Keratinocyte (primary cell): ENCODE data around the gene NT5DC1. TPM values are rescaled to one million over a fixed set of nuclear protein-coding genes. Genes with fewer than 3 reads are reported as not detected.

Experiments
- DNase-seq: peaks from one replicate; pipeline ENCODE4 v3.0.0-alpha.2; 2011; ENCODE audit warnings: low read depth, missing footprints, low spot score
- FAIRE-seq: peaks from 2 replicates; lab custom pipeline; 2011; peaks lifted over from hg19 to GRCh38; lab: Jason Lieb, UNC
- H2AFZ ChIP-seq: 2 replicates; pipeline ENCODE4 v1.6.0; 2012; ENCODE audit warnings: low read length, control low read depth, inconsistent platforms; ENCODE audit not compliant: control insufficient read depth
- H3K27ac ChIP-seq: 2 replicates; pipeline ENCODE4 v1.5.1; 2011; ENCODE audit warnings: low read length; ENCODE audit not compliant: control insufficient read depth, insufficient read depth
- H3K27me3 ChIP-seq: 3 replicates; pipeline ENCODE4 v1.6.0; 2011; ENCODE audit warnings: low read length; ENCODE audit not compliant: control insufficient read depth, insufficient read depth; ENCODE audit errors: extremely low read depth
- H3K36me3 ChIP-seq, 2 experiments: 2 replicates in 1 of 2; 3 replicates in 1 of 2; pipeline ENCODE4 v1.5.1; 2011; ENCODE audit warnings: low read length in 2 of 2, mild to moderate bottlenecking in 1 of 2; ENCODE audit not compliant: control insufficient read depth in 2 of 2, insufficient read depth in 2 of 2; ENCODE audit errors: extremely low read depth in 1 of 2
- H3K4me1 ChIP-seq: 3 replicates; pipeline ENCODE4 v1.5.1; 2011; ENCODE audit warnings: low read length; ENCODE audit not compliant: control insufficient read depth, insufficient read depth; ENCODE audit errors: extremely low read depth
- H3K4me2 ChIP-seq: 3 replicates; pipeline ENCODE4 v1.6.0; 2011; ENCODE audit warnings: low read depth, low read length; ENCODE audit not compliant: control insufficient read depth, insufficient read depth; ENCODE audit errors: extremely low read depth
- H3K4me3 ChIP-seq, 3 experiments: fragments of 200-600 bp in 1 of 3; sonication (generic) in 1 of 3; 2 replicates in 2 of 3; 3 replicates in 1 of 3; pipeline ENCODE4 v1.5.1; 2011 to 2016; ENCODE audit warnings: low read length in 3 of 3, mild to moderate bottlenecking in 3 of 3, control low read depth in 2 of 3, inconsistent platforms in 1 of 3, low read depth in 1 of 3, mixed read lengths in 1 of 3, mixed run types in 1 of 3, moderate library complexity in 1 of 3; ENCODE audit not compliant: control insufficient read depth in 2 of 3, insufficient read depth in 2 of 3; ENCODE audit errors: extremely low read depth in 1 of 3
- H3K79me2 ChIP-seq: 2 replicates; pipeline ENCODE4 v1.6.0; 2012; ENCODE audit warnings: low read length; ENCODE audit not compliant: control insufficient read depth, insufficient read depth
- H3K9ac ChIP-seq: 3 replicates; pipeline ENCODE4 v1.6.0; 2011; ENCODE audit warnings: low read length; ENCODE audit not compliant: control insufficient read depth, insufficient read depth; ENCODE audit errors: extremely low read depth
- H3K9me1 ChIP-seq: 3 replicates; pipeline ENCODE4 v1.6.0; 2011; ENCODE audit warnings: low read length; ENCODE audit not compliant: control insufficient read depth, insufficient read depth; ENCODE audit errors: extremely low read depth
- H3K9me3 ChIP-seq: 2 replicates; pipeline ENCODE4 v1.5.1; 2012; ENCODE audit warnings: low read depth, low read length; ENCODE audit not compliant: control insufficient read depth
- H4K20me1 ChIP-seq: 3 replicates; pipeline ENCODE4 v1.6.0; 2011; ENCODE audit warnings: low read length; ENCODE audit not compliant: control insufficient read depth, insufficient read depth; ENCODE audit errors: extremely low read depth
- EZH2 ChIP-seq: IDR thresholded peaks from one replicate; pipeline ENCODE4 v1.6.1; 2012; ENCODE audit warnings: inconsistent platforms, mild to moderate bottlenecking, low read length, moderate library complexity
- dilution Hi-C: fragments of 300-500 bp; cut with MboI; formaldehyde crosslinking; loops from one replicate; pipeline ENCODE4 v1.7.0; 2020; ENCODE audit warnings: low sequenced_read_pairs; ENCODE audit not compliant: extremely low pct_ligation_motif_present
- polyA plus RNA-seq, 5 experiments: library from polyadenylated mRNA; depleted of rRNA in 3 of 5; stranded (reverse) in 3 of 5; stranded (forward) in 1 of 5; unstranded in 1 of 5; fragments of >200 nt; gene quantifications; 1 replicate in 1 of 5; 2 replicates in 3 of 5; 3 replicates in 1 of 5; pipeline versions ENCODE4 v1.2.1 to v1.2.3, GENCODE V29; 2011 to 2012; ENCODE audit warnings: missing spikeins in 2 of 5, low read depth in 1 of 5, low replicate concordance in 1 of 5
- TF ChIP-seq, protein P1 (sequence below), 3 experiments: IDR thresholded peaks in 1 of 3; conservative IDR thresholded peaks in 1 of 3; optimal IDR thresholded peaks in 1 of 3; 2 replicates in 2 of 3; 3 replicates in 1 of 3; pipeline versions ENCODE3 to v1.5.1; 2011; ENCODE audit warnings: low read length in 3 of 3, mild to moderate bottlenecking in 3 of 3, moderate library complexity in 2 of 3, control low read depth in 1 of 3, inconsistent platforms in 1 of 3; ENCODE audit not compliant: insufficient read depth in 2 of 3; ENCODE audit errors: extremely low read depth in 1 of 3

The NT5DC1 gene
- polyA plus RNA-seq, 1 donor (not counting 4 experiments of a cell fraction or from before 2014, with no cell fraction given): 31.2 TPM

DNA sequence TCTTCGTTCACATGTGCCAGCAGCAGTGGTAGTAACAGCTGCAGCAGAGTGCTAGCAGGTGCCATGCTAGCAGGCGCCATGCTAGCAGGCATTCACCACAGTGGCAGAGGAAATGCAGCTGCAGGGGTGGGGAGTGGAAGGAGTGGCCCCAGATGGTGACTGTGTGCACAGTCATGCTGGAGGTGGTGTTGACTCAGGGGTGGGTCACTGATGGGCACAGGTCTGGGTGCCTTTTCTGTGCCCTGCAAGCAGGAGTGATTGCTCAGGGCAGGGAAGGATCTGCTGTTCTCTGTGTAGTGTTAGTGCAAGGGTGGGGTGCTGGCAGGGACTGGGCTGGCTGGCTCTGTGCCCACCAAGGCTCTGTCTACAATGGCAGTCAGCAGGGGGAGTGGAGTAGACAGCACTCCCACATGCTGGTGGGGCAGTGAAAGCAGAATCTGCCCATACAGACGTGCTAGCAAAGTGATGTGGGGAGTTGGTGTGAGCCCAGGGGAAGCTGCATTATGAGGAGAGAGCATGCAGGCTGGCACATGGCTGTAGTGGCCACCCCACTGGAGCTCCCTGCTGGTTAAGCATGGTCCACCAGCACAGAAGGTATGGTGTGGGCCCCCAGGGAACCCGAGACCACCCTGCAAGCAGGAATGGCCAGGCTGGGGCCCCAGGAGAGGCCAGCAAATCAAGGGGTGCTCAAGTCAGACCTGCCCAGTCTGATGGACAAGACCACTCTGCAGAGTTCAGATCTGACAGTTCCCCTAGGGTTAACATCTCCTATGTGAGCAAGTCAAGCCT, 164.6 kb downstream of the NT5DC1 start:
- no peaks in the 10 kb centered on the region for H3K9me3 ChIP-seq
- dilution Hi-C loops: no loop called here
- H3K27ac ChIP-seq: peak overlapping the region; percentile 34
- no peak overlapping the region for H3K9ac ChIP-seq
- no peak overlapping the region for H2AFZ ChIP-seq
- no peaks in the 10 kb centered on the region for H3K9me1 ChIP-seq
- peak overlapping the region; percentile 58 for H3K4me2 ChIP-seq
- peak; percentile 75 for DNase-seq
- no peaks in the 10 kb centered on the region for H3K79me2 ChIP-seq
- peaks cover 18% of the 10 kb centered on the region for H3K4me1 ChIP-seq
- H3K4me3 ChIP-seq: no peak overlapping the region
- no peaks in the 10 kb centered on the region for H3K27me3 ChIP-seq
- no peak for TF ChIP-seq EZH2
- TF ChIP-seq, protein P1, sequence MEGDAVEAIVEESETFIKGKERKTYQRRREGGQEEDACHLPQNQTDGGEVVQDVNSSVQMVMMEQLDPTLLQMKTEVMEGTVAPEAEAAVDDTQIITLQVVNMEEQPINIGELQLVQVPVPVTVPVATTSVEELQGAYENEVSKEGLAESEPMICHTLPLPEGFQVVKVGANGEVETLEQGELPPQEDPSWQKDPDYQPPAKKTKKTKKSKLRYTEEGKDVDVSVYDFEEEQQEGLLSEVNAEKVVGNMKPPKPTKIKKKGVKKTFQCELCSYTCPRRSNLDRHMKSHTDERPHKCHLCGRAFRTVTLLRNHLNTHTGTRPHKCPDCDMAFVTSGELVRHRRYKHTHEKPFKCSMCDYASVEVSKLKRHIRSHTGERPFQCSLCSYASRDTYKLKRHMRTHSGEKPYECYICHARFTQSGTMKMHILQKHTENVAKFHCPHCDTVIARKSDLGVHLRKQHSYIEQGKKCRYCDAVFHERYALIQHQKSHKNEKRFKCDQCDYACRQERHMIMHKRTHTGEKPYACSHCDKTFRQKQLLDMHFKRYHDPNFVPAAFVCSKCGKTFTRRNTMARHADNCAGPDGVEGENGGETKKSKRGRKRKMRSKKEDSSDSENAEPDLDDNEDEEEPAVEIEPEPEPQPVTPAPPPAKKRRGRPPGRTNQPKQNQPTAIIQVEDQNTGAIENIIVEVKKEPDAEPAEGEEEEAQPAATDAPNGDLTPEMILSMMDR (optimal IDR thresholded peaks at IDR 0.05 in 1 of 3, IDR thresholded peaks at IDR 0.05 in 1 of 3, conservative IDR thresholded peaks at IDR 0.05 in 1 of 3; ENCODE audit: extremely low read depth in 1 of 3, insufficient read depth in 2 of 3, low read length in 3 of 3): no peak
- H4K20me1 ChIP-seq: no peaks in the 10 kb centered on the region
- FAIRE-seq: peak; percentile 86
- peaks cover 0 to 6% of the 10 kb centered on the region in 2 experiments for H3K36me3 ChIP-seq

DNA sequence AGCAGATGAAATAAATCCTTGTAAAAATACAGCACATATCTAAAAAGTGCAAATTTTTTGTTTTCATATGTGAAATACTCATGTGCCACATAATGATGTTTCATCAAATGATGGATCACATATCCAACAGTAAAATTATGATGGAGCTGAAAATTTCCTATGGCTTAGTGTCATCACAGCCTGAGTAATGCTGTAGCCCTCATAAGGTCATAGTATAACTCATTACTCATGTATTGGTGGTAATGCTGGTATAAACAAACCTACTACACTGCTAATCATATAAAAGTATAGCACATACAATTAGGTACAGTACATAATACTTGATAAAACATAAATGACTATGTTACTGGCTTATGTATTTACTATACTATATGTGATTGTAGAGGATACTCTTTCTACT, 166.2 kb downstream of the NT5DC1 start:
- Histone ChIP-seq H3K9me3 (no peaks in the 10 kb centered on the region), H4K20me1 (no peaks in the 10 kb centered on the region), H2AFZ (no peak overlapping the region), H3K4me3 (no peak overlapping the region), H3K79me2 (no peaks in the 10 kb centered on the region), H3K27me3 (no peaks in the 10 kb centered on the region), H3K4me1 (peaks cover 18% of the 10 kb centered on the region), H3K36me3 (peaks cover 2 to 6% of the 10 kb centered on the region in 2 experiments), H3K27ac (no peak overlapping the region), H3K4me2 (no peak overlapping the region), H3K9me1 (no peaks in the 10 kb centered on the region), H3K9ac (no peak overlapping the region)
- TF ChIP-seq, protein P1 (optimal IDR thresholded peaks at IDR 0.05 in 1 of 3, IDR thresholded peaks at IDR 0.05 in 1 of 3, conservative IDR thresholded peaks at IDR 0.05 in 1 of 3; ENCODE audit: extremely low read depth in 1 of 3, insufficient read depth in 2 of 3, low read length in 3 of 3): no peak
- no peak for TF ChIP-seq EZH2
- dilution Hi-C loops: no loop called here
- FAIRE-seq: no peak
- DNase-seq: no peak
